Caco-2 (cell line): ENCODE measurements around the gene EMP3. TPM values are rescaled to one million over a fixed set of nuclear protein-coding genes. Genes with fewer than 3 reads are reported as not detected.

Experiments
- BruUV-seq: library from RNA; stranded (reverse); fragments of 400-500 nt; replicated peaks from 2 replicates; lab custom pipeline; 2021; lab: Mats Ljungman, UMichigan
- CTCF ChIA-PET: fragments of 300-600 bp; sonication (Branson Sonifier 250); formaldehyde crosslinking; loops from one replicate; lab custom pipeline; 2022; ENCODE audit warnings: antibody characterized with exemption; lab: Charles Lee
- POLR2A ChIA-PET: fragments of 300-600 bp; sonication (Branson Sonifier 250); formaldehyde crosslinking; loops from one replicate; lab custom pipeline; 2022; ENCODE audit warnings: antibody characterized with exemption; lab: Charles Lee
- DNase-seq, 2 experiments: peaks; one replicate each; pipeline versions ENCODE4 v3.0.0 to v3.0.0-alpha.2; 2020 to 2022
- H3K27me3 ChIP-seq: replicated peaks from 2 replicates; pipeline ENCODE4 v1.6.0; 2011; ENCODE audit warnings: low read length; ENCODE audit not compliant: control insufficient read depth, insufficient read depth
- H3K36me3 ChIP-seq: 2 replicates; pipeline ENCODE4 v1.5.1; 2011; ENCODE audit warnings: low read length; ENCODE audit not compliant: control insufficient read depth, insufficient read depth
- H3K4me1 ChIP-seq: fragments of 250-450 bp; sonication (Bioruptor Pico); 2 replicates; pipeline ENCODE4 v1.5.1; 2020; ENCODE audit warnings: mild to moderate bottlenecking
- H3K4me3 ChIP-seq: 2 replicates; pipeline ENCODE4 v1.5.1; 2011; ENCODE audit warnings: low read depth, mild to moderate bottlenecking, control low read depth, low read length
- H3K9me3 ChIP-seq: fragments of 250-450 bp; sonication (Bioruptor Pico); 2 replicates; pipeline ENCODE4 v1.5.1; 2020; ENCODE audit warnings: mild to moderate bottlenecking, moderate library complexity
- H3K27ac Mint-ChIP-seq: one replicate; pipeline ENCODE4 v1.8.0; 2022; ENCODE audit warnings: mixed read lengths; ENCODE audit not compliant: unreplicated experiment
- H3K27me3 Mint-ChIP-seq: one replicate; pipeline ENCODE4 v1.8.0; 2022; ENCODE audit warnings: mixed read lengths; ENCODE audit not compliant: insufficient read depth, unreplicated experiment
- H3K36me3 Mint-ChIP-seq: one replicate; pipeline ENCODE4 v1.8.0; 2022; ENCODE audit warnings: mild to moderate bottlenecking, mixed read lengths; ENCODE audit not compliant: insufficient read depth, unreplicated experiment
- H3K4me1 Mint-ChIP-seq: one replicate; pipeline ENCODE4 v1.8.0; 2022; ENCODE audit warnings: low read depth, mixed read lengths; ENCODE audit not compliant: unreplicated experiment
- H3K4me3 Mint-ChIP-seq: one replicate; pipeline ENCODE4 v1.8.0; 2022; ENCODE audit warnings: mild to moderate bottlenecking, moderate library complexity, mixed read lengths; ENCODE audit not compliant: unreplicated experiment
- H3K9me3 Mint-ChIP-seq: one replicate; pipeline ENCODE4 v1.8.0; 2022; ENCODE audit warnings: mixed read lengths; ENCODE audit not compliant: unreplicated experiment
- intact Hi-C: fragments of 100-400 bp; cut with micrococcal nuclease; formaldehyde crosslinking; loops from one replicate; pipeline ENCODE4 v1.10.0; 2022; ENCODE audit not compliant: unreplicated experiment
- total RNA-seq: library from RNA; stranded (reverse); gene quantifications from 2 replicates; pipeline ENCODE4 v1.2.3, GENCODE V29; 2022
- TF ChIP-seq, protein P1 (sequence below), 2 experiments: fragments of 200-600 bp in 1 of 2; IDR thresholded peaks; 1 replicate in 1 of 2; 2 replicates in 1 of 2; pipeline versions ENCODE4 v1.5.1 to v1.8.0; 2011 to 2022; ENCODE audit warnings: antibody characterized with exemption in 1 of 2, control low read depth in 1 of 2, inconsistent platforms in 1 of 2, low read depth in 1 of 2, low read length in 1 of 2, mild to moderate bottlenecking in 1 of 2, moderate library complexity in 1 of 2; ENCODE audit not compliant: insufficient read depth in 1 of 2, severe bottlenecking in 1 of 2, unreplicated experiment in 1 of 2

EMP3 gene
- total RNA-seq, 1 experiment from 2014 or later, result 6.8 TPM

- CTCF ChIA-PET, result interaction anchor here (0.7 kb wide), 1 partner anchor 52 kb away, joined by 3 read pairs; the partner anchor contains the start of gene KDELR1
These were observed 13.6 kb downstream of the EMP3 start for GRCh38 chr19:48338802-48339503.

GRCh38 chr19:48340995-48341394 lies 15.6 kb downstream of the EMP3 start:
- intact Hi-C loops, result no loop called here
- no peaks in the 10 kb centered on the region; the same call in 1 of the 2 replicates for H3K36me3 ChIP-seq
- DNase-seq, result no peak
- no TSS peak for BruUV-seq
- Mint-ChIP-seq H3K9me3 (no peaks in the 10 kb centered on the region), H3K4me3 (no peak overlapping the region), H3K4me1 (peaks cover under 1% of the 10 kb centered on the region), H3K27ac (no peak overlapping the region), H3K36me3 (no peaks in the 10 kb centered on the region), H3K27me3 (no peaks in the 10 kb centered on the region)
- no peaks in the 10 kb centered on the region for H3K4me1 ChIP-seq
- no peak overlapping the region for H3K4me3 ChIP-seq
- no peaks in the 10 kb centered on the region for H3K9me3 ChIP-seq
- no peaks in the 10 kb centered on the region for H3K27me3 ChIP-seq
- TF ChIP-seq, protein P1, sequence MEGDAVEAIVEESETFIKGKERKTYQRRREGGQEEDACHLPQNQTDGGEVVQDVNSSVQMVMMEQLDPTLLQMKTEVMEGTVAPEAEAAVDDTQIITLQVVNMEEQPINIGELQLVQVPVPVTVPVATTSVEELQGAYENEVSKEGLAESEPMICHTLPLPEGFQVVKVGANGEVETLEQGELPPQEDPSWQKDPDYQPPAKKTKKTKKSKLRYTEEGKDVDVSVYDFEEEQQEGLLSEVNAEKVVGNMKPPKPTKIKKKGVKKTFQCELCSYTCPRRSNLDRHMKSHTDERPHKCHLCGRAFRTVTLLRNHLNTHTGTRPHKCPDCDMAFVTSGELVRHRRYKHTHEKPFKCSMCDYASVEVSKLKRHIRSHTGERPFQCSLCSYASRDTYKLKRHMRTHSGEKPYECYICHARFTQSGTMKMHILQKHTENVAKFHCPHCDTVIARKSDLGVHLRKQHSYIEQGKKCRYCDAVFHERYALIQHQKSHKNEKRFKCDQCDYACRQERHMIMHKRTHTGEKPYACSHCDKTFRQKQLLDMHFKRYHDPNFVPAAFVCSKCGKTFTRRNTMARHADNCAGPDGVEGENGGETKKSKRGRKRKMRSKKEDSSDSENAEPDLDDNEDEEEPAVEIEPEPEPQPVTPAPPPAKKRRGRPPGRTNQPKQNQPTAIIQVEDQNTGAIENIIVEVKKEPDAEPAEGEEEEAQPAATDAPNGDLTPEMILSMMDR (IDR thresholded peaks at IDR 0.05; ENCODE audit: insufficient read depth in 1 of 2, low read depth in 1 of 2, low read length in 1 of 2, severe bottlenecking in 1 of 2, unreplicated experiment in 1 of 2), result no peak
- POLR2A ChIA-PET, result no interaction called here
- CTCF ChIA-PET, result interaction anchor here (0.5 to 1.0 kb wide), 2 partner anchors 23 to 992 kb away, joined by 4 to 5 read pairs; partner anchors contain the start of genes DHX34, SYNGR4 and TMEM143

More at GRCh38 chr19:48338802-48339503, 13.6 kb downstream of the EMP3 start:
- no peaks in the 10 kb centered on the region; the same call in 1 of the 2 replicates for H3K36me3 ChIP-seq
- H3K9me3 Mint-ChIP-seq, result no peaks in the 10 kb centered on the region
- BruUV-seq, result no TSS peak
- no peak overlapping the region for H3K4me3 Mint-ChIP-seq
- peaks cover 7% of the 10 kb centered on the region for H3K36me3 Mint-ChIP-seq
- H3K9me3 ChIP-seq, result no peaks in the 10 kb centered on the region
- no peaks in the 10 kb centered on the region for H3K27me3 Mint-ChIP-seq
- H3K4me1 ChIP-seq, result no peaks in the 10 kb centered on the region
- POLR2A ChIA-PET, result interaction anchor here (0.6 to 1.3 kb wide), 2 partner anchors 18 to 810 kb away, joined by 3 read pairs; no protein-coding TSS in a partner anchor
- DNase-seq, result no peak
- TF ChIP-seq, protein P1 (IDR thresholded peaks at IDR 0.05; ENCODE audit: insufficient read depth in 1 of 2, low read depth in 1 of 2, low read length in 1 of 2, severe bottlenecking in 1 of 2, unreplicated experiment in 1 of 2), result no peak
- H3K27me3 ChIP-seq, result no peaks in the 10 kb centered on the region
- no peak overlapping the region for H3K4me3 ChIP-seq
- no peak overlapping the region for H3K27ac Mint-ChIP-seq
- H3K4me1 Mint-ChIP-seq, result peaks cover 7% of the 10 kb centered on the region
- intact Hi-C loops, result no loop called here

- no peak overlapping the region for H3K4me3 Mint-ChIP-seq
- H3K36me3 Mint-ChIP-seq, result no peaks in the 10 kb centered on the region
- H3K27ac Mint-ChIP-seq, result no peak overlapping the region
- intact Hi-C loops, result no loop called here
- H3K4me1 ChIP-seq, result no peaks in the 10 kb centered on the region
- H3K9me3 ChIP-seq, result no peaks in the 10 kb centered on the region
- H3K27me3 Mint-ChIP-seq, result no peaks in the 10 kb centered on the region
- H3K36me3 ChIP-seq, result no peaks in the 10 kb centered on the region; the same call in 1 of the 2 replicates
- ChIA-PET CTCF (interaction anchor here (0.5 to 1.0 kb wide), 2 partner anchors 22 to 993 kb away, joined by 4 to 5 read pairs; partner anchors contain the start of genes DHX34, SYNGR4 and TMEM143), POLR2A (no interaction called here)
- BruUV-seq, result no TSS peak
- H3K4me1 Mint-ChIP-seq, result peaks cover 8% of the 10 kb centered on the region
- no peak overlapping the region for H3K4me3 ChIP-seq
- no peaks in the 10 kb centered on the region for H3K9me3 Mint-ChIP-seq
- no peaks in the 10 kb centered on the region for H3K27me3 ChIP-seq
- DNase-seq, result no peak
- TF ChIP-seq, protein P1 (IDR thresholded peaks at IDR 0.05; ENCODE audit: insufficient read depth in 1 of 2, low read depth in 1 of 2, low read length in 1 of 2, severe bottlenecking in 1 of 2, unreplicated experiment in 1 of 2), result no peak
These were observed 16.4 kb downstream of the EMP3 start for GRCh38 chr19:48341515-48342413.
